Smooth muscle cell (in vitro differentiated cells): ENCODE results near the gene OR10J4. TPM values are rescaled to one million over a fixed set of nuclear protein-coding genes. Genes with fewer than 3 reads are reported as not detected.

Source experiments
- DNase-seq: peaks from one replicate; lab custom pipeline; 2025; ENCODE audit not compliant: unreplicated experiment; lab: John Stamatoyannopoulos, UW
- H2AFZ ChIP-seq: fragments of 200-600 bp; sonication (generic); 2 replicates; pipeline ENCODE4 v1.6.0; 2016; ENCODE audit warnings: antibody characterized with exemption, low read depth, mild to moderate bottlenecking
- H3F3A ChIP-seq: fragments of 200-600 bp; sonication (generic); 2 replicates; pipeline ENCODE4 v1.6.0; 2017; ENCODE audit warnings: antibody characterized with exemption, low read depth
- H3K27ac ChIP-seq: fragments of 200-600 bp; sonication (generic); 2 replicates; pipeline ENCODE4 v1.5.1; 2016; ENCODE audit warnings: low read depth, mild to moderate bottlenecking
- H3K27me3 ChIP-seq: fragments of 200-600 bp; sonication (generic); 2 replicates; pipeline ENCODE4 v1.6.1; 2016; ENCODE audit warnings: low read depth, mild to moderate bottlenecking
- H3K36me3 ChIP-seq: fragments of 200-600 bp; sonication (generic); 2 replicates; pipeline ENCODE4 v1.5.1; 2016; ENCODE audit warnings: low read depth
- H3K4me1 ChIP-seq: fragments of 200-600 bp; sonication (generic); 2 replicates; pipeline ENCODE4 v1.5.1; 2016; ENCODE audit warnings: low read depth
- H3K4me2 ChIP-seq: fragments of 200-600 bp; sonication (generic); 2 replicates; pipeline ENCODE4 v1.6.0; 2016; ENCODE audit warnings: mild to moderate bottlenecking
- H3K4me3 ChIP-seq: fragments of 200-600 bp; sonication (generic); 2 replicates; pipeline ENCODE4 v1.5.1; 2016; ENCODE audit warnings: mild to moderate bottlenecking
- H3K79me2 ChIP-seq: fragments of 200-600 bp; sonication (generic); 2 replicates; pipeline ENCODE4 v1.6.0; 2016; ENCODE audit warnings: low read depth, mild to moderate bottlenecking
- H3K9ac ChIP-seq: fragments of 200-600 bp; sonication (generic); 2 replicates; pipeline ENCODE4 v1.6.0; 2016; ENCODE audit warnings: low read depth
- H3K9me3 ChIP-seq: fragments of 200-600 bp; sonication (generic); replicated peaks from 2 replicates; pipeline ENCODE4 v1.5.1; 2016; ENCODE audit warnings: low read depth
- H4K20me1 ChIP-seq: fragments of 200-600 bp; sonication (generic); 2 replicates; pipeline ENCODE4 v1.6.0; 2016; ENCODE audit warnings: low read depth
- WGBS: methylation state at CpG from one replicate; pipeline ENCODE4 v1.1.7; 2016; ENCODE audit warnings: low lambda C conversion rate; 5-methylcytosine and 5-hydroxymethylcytosine counted together
- polyA plus RNA-seq: library from polyadenylated mRNA; unstranded; fragments of >200 nt; fragmentation: Nextera tagmentation; extraction: Ambion mirVana; gene quantifications from 2 replicates; pipeline ENCODE4 v1.2.1, GENCODE V29; 2016
- total RNA-seq: library from RNA; depleted of rRNA; stranded (reverse); fragments of >200 nt; gene quantifications from 2 replicates; pipeline ENCODE4 v1.2.3, GENCODE V29; 2014
- TF ChIP-seq, protein P1 (sequence below): fragments of 200-600 bp; sonication (generic); IDR thresholded peaks from 2 replicates; pipeline ENCODE4 v1.5.1; 2017; ENCODE audit warnings: borderline replicate concordance, mild to moderate bottlenecking, antibody characterized with exemption; ENCODE audit not compliant: insufficient read depth, poor library complexity, severe bottlenecking

Gene OR10J4
- total and polyA plus RNA-seq, 2 experiments from 2014 or later: not detected

DNA sequence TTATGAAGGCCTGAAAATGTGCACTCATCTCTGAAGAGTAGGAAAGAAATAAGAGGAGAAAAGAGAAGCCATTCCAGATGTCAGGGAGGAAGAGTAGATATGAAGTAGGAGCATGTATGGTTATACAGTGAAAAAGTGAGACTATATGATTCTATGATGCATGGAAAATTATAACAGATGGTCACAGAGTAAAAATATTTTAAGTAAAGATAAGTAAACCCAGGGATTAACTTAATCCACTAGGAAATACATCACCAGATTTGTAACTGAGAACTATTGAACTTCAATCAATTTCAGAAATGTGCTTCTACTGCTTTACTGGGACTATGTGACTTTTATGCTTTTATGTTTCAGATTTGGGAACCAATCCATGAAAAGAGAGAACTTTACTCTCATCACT lies 7.4 kb downstream of the OR10J4 start, which contains the start of gene OR10J1:
OR10J1 (plus strand) TSS at position 301 of the 400 bp plus-strand sequence; CDS start at position 371, 70 bp downstream.
- Histone ChIP-seq H3K79me2 (no peaks in the 10 kb centered on the region), H3K4me3 (no peak within 1 kb of the TSS), H3K4me2 (no peak within 1 kb of the TSS), H3K27ac (no peak within 1 kb of the TSS), H3K9me3 (no peaks in the 10 kb centered on the region), H2AFZ (no peak within 1 kb of the TSS), H4K20me1 (no peaks in the 10 kb centered on the region), H3F3A (no peaks in the 10 kb centered on the region), H3K36me3 (no peaks in the 10 kb centered on the region), H3K4me1 (no peaks in the 10 kb centered on the region), H3K9ac (no peak within 1 kb of the TSS), H3K27me3 (no peaks in the 10 kb centered on the region)
- no peak for DNase-seq
- TF ChIP-seq, protein P1, sequence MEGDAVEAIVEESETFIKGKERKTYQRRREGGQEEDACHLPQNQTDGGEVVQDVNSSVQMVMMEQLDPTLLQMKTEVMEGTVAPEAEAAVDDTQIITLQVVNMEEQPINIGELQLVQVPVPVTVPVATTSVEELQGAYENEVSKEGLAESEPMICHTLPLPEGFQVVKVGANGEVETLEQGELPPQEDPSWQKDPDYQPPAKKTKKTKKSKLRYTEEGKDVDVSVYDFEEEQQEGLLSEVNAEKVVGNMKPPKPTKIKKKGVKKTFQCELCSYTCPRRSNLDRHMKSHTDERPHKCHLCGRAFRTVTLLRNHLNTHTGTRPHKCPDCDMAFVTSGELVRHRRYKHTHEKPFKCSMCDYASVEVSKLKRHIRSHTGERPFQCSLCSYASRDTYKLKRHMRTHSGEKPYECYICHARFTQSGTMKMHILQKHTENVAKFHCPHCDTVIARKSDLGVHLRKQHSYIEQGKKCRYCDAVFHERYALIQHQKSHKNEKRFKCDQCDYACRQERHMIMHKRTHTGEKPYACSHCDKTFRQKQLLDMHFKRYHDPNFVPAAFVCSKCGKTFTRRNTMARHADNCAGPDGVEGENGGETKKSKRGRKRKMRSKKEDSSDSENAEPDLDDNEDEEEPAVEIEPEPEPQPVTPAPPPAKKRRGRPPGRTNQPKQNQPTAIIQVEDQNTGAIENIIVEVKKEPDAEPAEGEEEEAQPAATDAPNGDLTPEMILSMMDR: no peak

DNA sequence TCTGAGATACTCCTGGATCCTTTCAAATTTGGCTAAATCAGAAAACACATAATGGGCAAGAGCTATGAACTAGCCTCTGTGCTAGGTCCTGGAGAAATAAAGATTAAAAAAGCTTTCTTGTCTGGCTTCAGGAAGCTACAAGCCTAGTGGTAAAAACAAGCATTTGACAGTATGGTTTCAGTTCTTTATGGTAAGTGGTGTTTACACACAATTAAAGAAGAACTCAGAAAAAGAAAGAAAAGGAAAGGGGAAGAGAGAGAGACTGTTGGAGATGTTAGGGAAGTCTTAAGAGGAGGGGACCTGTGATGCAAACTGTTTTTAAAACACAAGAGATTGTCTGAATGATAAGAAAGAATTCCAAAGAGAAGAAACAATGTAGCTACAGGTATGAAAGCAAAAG lies 9.4 kb downstream of the OR10J4 start:
- Histone ChIP-seq H3K9ac (no peak overlapping the region), H3K36me3 (no peaks in the 10 kb centered on the region), H3K9me3 (no peaks in the 10 kb centered on the region), H4K20me1 (no peaks in the 10 kb centered on the region), H3K4me1 (no peaks in the 10 kb centered on the region), H3F3A (no peaks in the 10 kb centered on the region), H3K79me2 (no peaks in the 10 kb centered on the region), H3K4me2 (no peak overlapping the region), H3K27ac (no peak overlapping the region), H3K27me3 (no peaks in the 10 kb centered on the region), H3K4me3 (no peak overlapping the region), H2AFZ (no peak overlapping the region)
- TF ChIP-seq, protein P1: no peak
- DNase-seq: no peak

DNA sequence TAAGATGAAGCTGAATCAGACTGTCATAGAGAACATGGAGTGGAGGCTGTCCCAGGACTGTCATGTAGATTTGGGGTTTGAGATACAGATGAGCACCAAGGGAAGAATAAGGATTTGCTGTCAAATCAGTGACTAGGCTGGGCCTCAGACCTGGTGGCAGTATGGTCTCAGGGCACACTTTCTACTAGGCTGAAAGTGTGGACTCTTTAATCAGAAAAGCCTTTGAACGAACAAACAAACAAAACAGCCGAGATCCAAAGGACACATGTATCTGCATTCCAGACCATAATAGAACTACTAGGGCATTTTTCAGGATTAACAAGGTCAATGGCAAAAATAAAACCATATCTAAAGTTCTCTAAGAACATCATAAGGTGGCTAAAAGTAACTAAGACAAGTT lies 10.4 kb downstream of the OR10J4 start:
- no peaks in the 10 kb centered on the region for H3K4me1 ChIP-seq
- no peak overlapping the region for H2AFZ ChIP-seq
- H3K79me2 ChIP-seq: no peaks in the 10 kb centered on the region
- H3K4me3 ChIP-seq: no peak overlapping the region
- H3K4me2 ChIP-seq: no peak overlapping the region
- no peaks in the 10 kb centered on the region for H3F3A ChIP-seq
- no peak overlapping the region for H3K9ac ChIP-seq
- H3K27me3 ChIP-seq: no peaks in the 10 kb centered on the region
- no peaks in the 10 kb centered on the region for H4K20me1 ChIP-seq
- WGBS: 93% methylated on average over 2 of the region's 2 CpGs
- no peak for DNase-seq
- no peaks in the 10 kb centered on the region for H3K36me3 ChIP-seq
- H3K9me3 ChIP-seq: peaks cover 6% of the 10 kb centered on the region
- no peak overlapping the region for H3K27ac ChIP-seq
- TF ChIP-seq, protein P1: no peak

DNA sequence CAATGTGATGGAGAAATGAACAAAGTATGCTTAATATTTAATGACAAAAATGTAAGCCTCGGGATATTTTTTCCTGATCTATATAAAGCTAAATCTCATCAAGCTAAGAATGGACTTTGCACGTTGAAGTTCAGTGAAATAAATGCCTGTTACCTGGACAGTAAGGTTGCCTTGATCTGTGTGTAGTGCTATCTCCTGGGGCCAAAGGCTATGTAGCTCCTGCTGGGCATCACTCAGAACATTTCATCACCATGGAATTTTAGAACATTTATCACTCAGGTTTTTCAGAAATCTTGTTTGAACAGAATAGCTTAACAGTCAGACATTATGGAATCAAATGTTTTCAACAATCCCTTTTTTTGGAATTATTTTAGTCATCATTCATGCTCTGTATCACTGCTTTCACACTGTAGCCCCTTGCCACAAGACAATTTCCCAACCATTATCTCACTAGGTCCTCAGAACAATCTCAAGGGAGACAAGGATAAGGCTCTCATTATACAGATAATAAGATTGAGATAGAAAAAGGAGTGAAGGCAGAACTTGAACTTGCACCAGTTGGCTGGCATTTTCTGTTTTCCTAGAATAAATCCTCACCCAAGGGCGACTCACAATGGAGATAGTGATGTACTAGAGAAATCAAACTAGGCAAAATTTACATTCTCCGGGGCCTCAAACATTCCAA lies 11.2 kb downstream of the OR10J4 start:
- H4K20me1 ChIP-seq: no peaks in the 10 kb centered on the region
- H3F3A ChIP-seq: no peaks in the 10 kb centered on the region
- H3K9me3 ChIP-seq: peaks cover 6% of the 10 kb centered on the region
- H3K9ac ChIP-seq: no peak overlapping the region
- WGBS: 34% methylated on average over 4 of the region's 4 CpGs
- no peak overlapping the region for H3K4me3 ChIP-seq
- H3K4me2 ChIP-seq: no peak overlapping the region
- no peaks in the 10 kb centered on the region for H3K79me2 ChIP-seq
- TF ChIP-seq, protein P1: no peak
- H3K27ac ChIP-seq: no peak overlapping the region
- no peaks in the 10 kb centered on the region for H3K4me1 ChIP-seq
- H3K36me3 ChIP-seq: no peaks in the 10 kb centered on the region
- no peak for DNase-seq
- no peaks in the 10 kb centered on the region for H3K27me3 ChIP-seq
- H2AFZ ChIP-seq: no peak overlapping the region
